GM12892 (cell line): ENCODE data around the gene TCEANC2.

ENCODE experiments used
- POLR2A ChIP-seq: IDR thresholded peaks from 2 replicates; pipeline ENCODE4 v1.6.1; 2011; ENCODE audit warnings: low read depth, low read length, control low read depth
- TAF1 ChIP-seq: IDR thresholded peaks from 2 replicates; pipeline ENCODE4 v1.6.1; 2011; ENCODE audit warnings: low read depth, mild to moderate bottlenecking, control low read depth, low read length, borderline replicate concordance

DNA sequence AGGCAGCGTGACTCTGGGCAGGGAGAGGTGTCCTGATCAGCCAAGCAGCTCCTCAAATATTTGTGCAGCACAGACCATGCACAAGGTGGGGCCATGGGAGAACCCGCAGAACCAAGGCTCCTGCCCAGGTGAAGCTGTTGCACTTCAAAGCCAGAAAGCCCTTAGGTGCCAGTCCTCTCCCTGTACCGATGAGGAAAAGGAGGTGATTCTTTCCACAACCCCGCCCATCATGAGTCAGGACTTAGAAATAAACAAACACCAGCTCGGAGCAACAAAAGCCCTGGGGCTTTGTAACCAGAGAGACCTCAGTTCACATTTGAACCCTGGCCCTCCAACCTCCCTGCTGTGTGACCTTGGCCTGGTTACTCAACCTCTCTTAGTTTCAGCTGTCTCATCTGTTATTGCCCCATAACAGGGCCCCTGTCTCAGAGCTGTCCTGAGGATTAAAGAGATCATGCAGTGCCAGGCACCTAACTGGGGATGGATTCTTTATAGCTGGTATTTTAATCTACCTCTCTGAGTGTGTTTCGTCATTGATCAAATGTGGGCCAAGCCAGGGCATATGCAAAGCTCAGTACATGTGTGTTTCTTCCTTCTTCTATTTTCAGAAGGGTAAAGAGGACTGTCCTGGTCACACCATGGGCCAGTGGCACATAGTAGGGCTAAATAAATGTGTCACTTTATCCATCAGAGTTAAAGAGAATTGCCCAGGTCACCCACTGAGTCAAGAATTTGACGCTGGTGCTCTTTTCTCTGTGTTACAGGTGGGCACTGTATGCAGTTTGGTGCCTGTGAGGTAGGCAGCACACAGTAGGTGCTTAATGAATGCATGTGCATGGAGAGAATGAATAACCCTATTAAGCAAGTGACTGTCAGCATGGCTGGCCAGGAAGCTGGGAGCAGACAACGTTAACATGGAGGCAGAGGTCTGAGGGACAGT, 36.8 kb upstream of the TCEANC2 start:
- TF ChIP-seq TAF1 (no peak), POLR2A (no peak)
